GM23338 (cell line): ENCODE measurements around the gene FHIT. TPM values are rescaled to one million over a fixed set of nuclear protein-coding genes. Genes with fewer than 3 reads are reported as not detected.
A peak's percentile ranks its signal among the peaks of the same experiment; 100 is the strongest.

Experiments
- ATAC-seq: fragments of 200-7000 bp; cut with Tn5 transposase; 3 replicates; pipeline ENCODE4 v1.9.1; 2020
- DNase-seq: peaks from one replicate; pipeline ENCODE4 v3.0.0-alpha.2; 2015; ENCODE audit warnings: low spot score
- H2AFZ ChIP-seq: fragments of 200-600 bp; sonication (generic); 2 replicates; pipeline ENCODE4 v1.8.0; 2016; ENCODE audit warnings: antibody characterized with exemption, mild to moderate bottlenecking, moderate library complexity
- H3F3A ChIP-seq: fragments of 200-600 bp; sonication (generic); replicated peaks from 2 replicates; pipeline ENCODE4 v1.8.0; 2017; ENCODE audit warnings: antibody characterized with exemption, mixed run types, low read depth
- H3K27ac ChIP-seq: fragments of 200-600 bp; sonication (generic); 2 replicates; pipeline ENCODE4 v1.6.1; 2016; ENCODE audit warnings: low read depth
- H3K27me3 ChIP-seq: fragments of 200-600 bp; sonication (generic); 2 replicates; pipeline ENCODE4 v1.8.0; 2016; ENCODE audit warnings: mild to moderate bottlenecking, mixed run types, moderate library complexity; ENCODE audit not compliant: insufficient read depth
- H3K36me3 ChIP-seq: fragments of 200-600 bp; sonication (generic); 2 replicates; pipeline ENCODE4 v1.8.0; 2016; ENCODE audit warnings: mild to moderate bottlenecking; ENCODE audit not compliant: insufficient read depth
- H3K4me1 ChIP-seq: fragments of 200-600 bp; sonication (generic); 2 replicates; pipeline ENCODE4 v1.8.0; 2016; ENCODE audit warnings: mild to moderate bottlenecking, moderate library complexity; ENCODE audit not compliant: insufficient read depth
- H3K4me2 ChIP-seq: fragments of 200-600 bp; sonication (generic); 2 replicates; pipeline ENCODE4 v1.7.1; 2017; ENCODE audit warnings: mixed run types
- H3K4me3 ChIP-seq: fragments of 200-600 bp; sonication (generic); 2 replicates; pipeline ENCODE4 v1.6.1; 2016; ENCODE audit warnings: mixed run types
- H3K79me2 ChIP-seq: fragments of 200-600 bp; sonication (generic); replicated peaks from 2 replicates; pipeline ENCODE4 v1.8.0; 2017; ENCODE audit warnings: mild to moderate bottlenecking; ENCODE audit not compliant: insufficient read depth
- H3K9me2 ChIP-seq: fragments of 200-600 bp; sonication (generic); 2 replicates; pipeline ENCODE4 v1.8.0; 2017; ENCODE audit not compliant: insufficient read depth
- H4K20me1 ChIP-seq: fragments of 200-600 bp; sonication (generic); replicated peaks from 2 replicates; pipeline ENCODE4 v1.8.0; 2017; ENCODE audit warnings: mild to moderate bottlenecking; ENCODE audit not compliant: insufficient read depth
- H3K27ac Mint-ChIP-seq: 2 replicates; pipeline ENCODE4 v1.8.0; 2020; ENCODE audit warnings: inconsistent platforms, mild to moderate bottlenecking, moderate library complexity, mixed read lengths
- H3K27me3 Mint-ChIP-seq: 3 replicates; pipeline ENCODE4 v1.8.0; 2022; ENCODE audit warnings: low read depth, mild to moderate bottlenecking, moderate library complexity, mixed read lengths, inconsistent platforms; ENCODE audit not compliant: insufficient read depth, poor library complexity
- H3K36me3 Mint-ChIP-seq: 3 replicates; pipeline ENCODE4 v1.8.0; 2021; ENCODE audit warnings: low read depth, mild to moderate bottlenecking, inconsistent platforms, moderate library complexity, mixed read lengths
- H3K4me1 Mint-ChIP-seq: 3 replicates; pipeline ENCODE4 v1.8.0; 2020; ENCODE audit warnings: mild to moderate bottlenecking, inconsistent platforms, mixed read lengths
- H3K4me3 Mint-ChIP-seq: 3 replicates; pipeline ENCODE4 v1.8.0; 2021; ENCODE audit warnings: moderate library complexity, mild to moderate bottlenecking, inconsistent platforms, mixed read lengths
- H3K9me3 Mint-ChIP-seq: 3 replicates; pipeline ENCODE4 v1.8.0; 2020; ENCODE audit warnings: moderate library complexity, mild to moderate bottlenecking, inconsistent platforms, mixed read lengths
- EZH2phosphoT487 ChIP-seq: fragments of 200-600 bp; sonication (generic); IDR thresholded peaks from one replicate; pipeline ENCODE4 v1.8.1; 2018; ENCODE audit warnings: antibody characterized with exemption; ENCODE audit not compliant: unreplicated experiment
- NANOG ChIP-seq: IDR thresholded peaks from 2 replicates; pipeline ENCODE4 v1.6.1; 2016; ENCODE audit warnings: antibody characterized with exemption, borderline replicate concordance
- POLR2AphosphoS5 ChIP-seq: IDR thresholded peaks from 2 replicates; pipeline ENCODE4 v1.6.1; 2016; ENCODE audit warnings: antibody characterized with exemption, low read depth
- REST ChIP-seq: IDR thresholded peaks from one replicate; pipeline ENCODE4 v1.6.1; 2018; ENCODE audit warnings: antibody characterized with exemption; ENCODE audit not compliant: unreplicated experiment
- STAT1 ChIP-seq: IDR thresholded peaks from one replicate; pipeline ENCODE4 v1.6.1; 2016; ENCODE audit warnings: antibody characterized with exemption; ENCODE audit not compliant: unreplicated experiment
- ZNF114 ChIP-seq: fragments of 250-450 bp; sonication (Bioruptor Pico); IDR thresholded peaks from 2 replicates; pipeline ENCODE4 v1.5.0; 2020; ENCODE audit warnings: mild to moderate bottlenecking, moderate library complexity
- ZNF331 ChIP-seq: fragments of 250-450 bp; sonication (Bioruptor Pico); IDR thresholded peaks from 2 replicates; pipeline ENCODE4 v1.5.0; 2020; ENCODE audit warnings: low read depth, mild to moderate bottlenecking, moderate library complexity
- polyA plus RNA-seq: library from polyadenylated mRNA; unstranded; fragments of >200 nt; fragmentation: Nextera tagmentation; extraction: Ambion mirVana; gene quantifications from 2 replicates; pipeline ENCODE4 v1.2.1, GENCODE V29; 2016
- total RNA-seq: library from RNA; depleted of rRNA; stranded (reverse); fragments of >200 nt; shearing (Covaris generic); gene quantifications from 2 replicates; pipeline ENCODE4 v1.2.3, GENCODE V29; 2014
- TF ChIP-seq, protein P1 (sequence below), 2 experiments: fragments of 200-600 bp in 1 of 2; sonication (generic) in 1 of 2; conservative IDR thresholded peaks; 2 replicates each; pipeline versions ENCODE4 v1.5.1 to v1.6.1; 2016 to 2017; ENCODE audit warnings: antibody characterized with exemption in 2 of 2, low read depth in 2 of 2, mild to moderate bottlenecking in 2 of 2, moderate library complexity in 1 of 2
- TF ChIP-seq, protein P2 (sequence below): IDR thresholded peaks from 2 replicates; pipeline ENCODE4 v1.6.1; 2016; ENCODE audit warnings: antibody characterized with exemption

The FHIT gene
- total and polyA plus RNA-seq, 2 experiments from 2014 or later: 3.0 to 8.3 TPM

- DNase-seq: no peak
- H3K4me3 ChIP-seq: no peak overlapping the region
- H3K9me2 ChIP-seq: peaks cover 11% of the 10 kb centered on the region; the same call in 1 of the 2 replicates
- no peaks in the 10 kb centered on the region for H3K36me3 Mint-ChIP-seq
- no peak overlapping the region for H2AFZ ChIP-seq
- H3K27me3 ChIP-seq: no peaks in the 10 kb centered on the region
- peaks cover 3% of the 10 kb centered on the region; the same call in 2 of the 3 replicates for H3K4me1 Mint-ChIP-seq
- no peak for ATAC-seq
- no peak overlapping the region for H3K27ac ChIP-seq
- no peaks in the 10 kb centered on the region for H3K4me1 ChIP-seq
- no peaks in the 10 kb centered on the region for H3K27me3 Mint-ChIP-seq
- H3K4me3 Mint-ChIP-seq: no peak overlapping the region
- H3K79me2 ChIP-seq: no peaks in the 10 kb centered on the region
- no peaks in the 10 kb centered on the region for H3F3A ChIP-seq
- no peaks in the 10 kb centered on the region for H3K36me3 ChIP-seq
- no peaks in the 10 kb centered on the region for H3K9me3 Mint-ChIP-seq
- H4K20me1 ChIP-seq: no peaks in the 10 kb centered on the region
- TF ChIP-seq NANOG (no peak), EZH2phosphoT487 (no peak), ZNF114 (CRISPR knock-in tag) (no peak), STAT1 (no peak)
- no peak overlapping the region for H3K27ac Mint-ChIP-seq
- no peak overlapping the region for H3K4me2 ChIP-seq
Measured at GRCh38 chr3:60594025-60594424, 657.2 kb downstream of the FHIT start.

DNA sequence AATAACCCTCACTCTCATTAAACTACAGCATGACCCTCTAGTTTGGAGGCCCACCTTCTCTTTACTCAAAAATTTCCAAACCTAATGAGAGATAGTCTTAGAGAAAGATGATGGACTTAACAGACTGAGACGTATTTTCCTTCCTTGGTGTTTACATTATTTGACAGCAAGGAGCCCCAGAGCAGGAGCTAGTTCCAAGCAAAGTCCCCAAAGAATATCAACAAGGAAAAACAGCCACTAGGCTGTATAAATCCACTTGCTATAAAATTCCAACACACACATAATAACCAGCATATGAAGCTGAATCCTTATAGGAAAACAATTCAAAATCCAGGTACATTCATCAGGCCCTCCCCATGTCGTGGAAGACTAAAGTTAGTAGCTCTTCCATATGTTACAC, 660.0 kb downstream of the FHIT start:
- no peak overlapping the region for H3K27ac ChIP-seq
- no peak overlapping the region for H3K4me3 ChIP-seq
- DNase-seq (no peak), ATAC-seq (no peak)
- Mint-ChIP-seq H3K9me3 (no peaks in the 10 kb centered on the region; the same call in 2 of the 3 replicates), H3K27ac (0 out of 2 replicates have a peak overlapping the region, but pooled peaks have one; percentile 4), H3K4me3 (no peak overlapping the region), H3K27me3 (peaks cover 2% of the 10 kb centered on the region), H3K36me3 (peaks cover 3% of the 10 kb centered on the region; the same call in 1 of the 3 replicates), H3K4me1 (peaks cover 4% of the 10 kb centered on the region; the same call in 2 of the 3 replicates)
- H3K79me2 ChIP-seq: no peaks in the 10 kb centered on the region
- H3K27me3 ChIP-seq: no peaks in the 10 kb centered on the region
- H3K9me2 ChIP-seq: peaks cover 8% of the 10 kb centered on the region; the same call in 1 of the 2 replicates
- no peaks in the 10 kb centered on the region for H4K20me1 ChIP-seq
- no peak overlapping the region for H3K4me2 ChIP-seq
- H2AFZ ChIP-seq: no peak overlapping the region
- no peaks in the 10 kb centered on the region for H3F3A ChIP-seq
- peaks cover 8% of the 10 kb centered on the region for H3K4me1 ChIP-seq
- H3K36me3 ChIP-seq: 0 out of 2 replicates have a peak, but pooled peaks cover under 1% of the 10 kb centered on the region
- TF ChIP-seq, protein P1, sequence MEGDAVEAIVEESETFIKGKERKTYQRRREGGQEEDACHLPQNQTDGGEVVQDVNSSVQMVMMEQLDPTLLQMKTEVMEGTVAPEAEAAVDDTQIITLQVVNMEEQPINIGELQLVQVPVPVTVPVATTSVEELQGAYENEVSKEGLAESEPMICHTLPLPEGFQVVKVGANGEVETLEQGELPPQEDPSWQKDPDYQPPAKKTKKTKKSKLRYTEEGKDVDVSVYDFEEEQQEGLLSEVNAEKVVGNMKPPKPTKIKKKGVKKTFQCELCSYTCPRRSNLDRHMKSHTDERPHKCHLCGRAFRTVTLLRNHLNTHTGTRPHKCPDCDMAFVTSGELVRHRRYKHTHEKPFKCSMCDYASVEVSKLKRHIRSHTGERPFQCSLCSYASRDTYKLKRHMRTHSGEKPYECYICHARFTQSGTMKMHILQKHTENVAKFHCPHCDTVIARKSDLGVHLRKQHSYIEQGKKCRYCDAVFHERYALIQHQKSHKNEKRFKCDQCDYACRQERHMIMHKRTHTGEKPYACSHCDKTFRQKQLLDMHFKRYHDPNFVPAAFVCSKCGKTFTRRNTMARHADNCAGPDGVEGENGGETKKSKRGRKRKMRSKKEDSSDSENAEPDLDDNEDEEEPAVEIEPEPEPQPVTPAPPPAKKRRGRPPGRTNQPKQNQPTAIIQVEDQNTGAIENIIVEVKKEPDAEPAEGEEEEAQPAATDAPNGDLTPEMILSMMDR (conservative IDR thresholded peaks at IDR 0.05; ENCODE audit: low read depth in 2 of 2): no peak
- TF ChIP-seq ZNF331 (CRISPR knock-in tag): no peak
- no peak for TF ChIP-seq POLR2AphosphoS5
- TF ChIP-seq, protein P2, sequence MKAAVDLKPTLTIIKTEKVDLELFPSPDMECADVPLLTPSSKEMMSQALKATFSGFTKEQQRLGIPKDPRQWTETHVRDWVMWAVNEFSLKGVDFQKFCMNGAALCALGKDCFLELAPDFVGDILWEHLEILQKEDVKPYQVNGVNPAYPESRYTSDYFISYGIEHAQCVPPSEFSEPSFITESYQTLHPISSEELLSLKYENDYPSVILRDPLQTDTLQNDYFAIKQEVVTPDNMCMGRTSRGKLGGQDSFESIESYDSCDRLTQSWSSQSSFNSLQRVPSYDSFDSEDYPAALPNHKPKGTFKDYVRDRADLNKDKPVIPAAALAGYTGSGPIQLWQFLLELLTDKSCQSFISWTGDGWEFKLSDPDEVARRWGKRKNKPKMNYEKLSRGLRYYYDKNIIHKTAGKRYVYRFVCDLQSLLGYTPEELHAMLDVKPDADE: no peak
- no peak for TF ChIP-seq REST
- no peak for TF ChIP-seq ZNF114 (CRISPR knock-in tag)
- no peak for TF ChIP-seq NANOG
